H9 (cell line): Measurements from ENCODE around the gene FAF1. TPM values are rescaled to one million over a fixed set of nuclear protein-coding genes. Genes with fewer than 3 reads are reported as not detected.

Experiments
- DNase-seq: peaks from one replicate; pipeline ENCODE4 v3.0.0-alpha.2; 2017
- H2AFZ ChIP-seq: one replicate; pipeline ENCODE4 v1.6.1; 2013; ENCODE audit warnings: mild to moderate bottlenecking, low read length, control low read depth, moderate library complexity
- H2AK5ac ChIP-seq: 2 replicates; pipeline ENCODE4 v1.6.1; 2013; ENCODE audit warnings: low read length, control low read depth, mixed read lengths; ENCODE audit not compliant: insufficient read length
- H2BK120ac ChIP-seq: one replicate; pipeline ENCODE4 v1.6.1; 2013; ENCODE audit warnings: low read depth, mild to moderate bottlenecking, low read length, control low read depth, inconsistent platforms; ENCODE audit not compliant: poor library complexity, severe bottlenecking
- H2BK12ac ChIP-seq: 2 replicates; pipeline ENCODE4 v1.6.1; 2013; ENCODE audit warnings: low read length, control low read depth, mixed read lengths, low read depth; ENCODE audit not compliant: insufficient read length
- H2BK15ac ChIP-seq: 2 replicates; pipeline ENCODE4 v1.6.1; 2013; ENCODE audit warnings: low read depth, low read length, control low read depth
- H2BK20ac ChIP-seq: one replicate; pipeline ENCODE4 v1.6.1; 2013; ENCODE audit warnings: low read depth, mild to moderate bottlenecking, low read length, control low read depth, inconsistent platforms; ENCODE audit not compliant: poor library complexity, severe bottlenecking
- H2BK5ac ChIP-seq: 2 replicates; pipeline ENCODE4 v1.6.1; 2013; ENCODE audit warnings: low read length, control low read depth, mixed read lengths; ENCODE audit not compliant: insufficient read length
- H3K14ac ChIP-seq: 2 replicates; pipeline ENCODE4 v1.6.1; 2013; ENCODE audit warnings: low read length, control low read depth; ENCODE audit not compliant: insufficient read depth
- H3K18ac ChIP-seq: 2 replicates; pipeline ENCODE4 v1.6.1; 2013; ENCODE audit warnings: low read depth, mild to moderate bottlenecking, mixed read lengths, low read length, control low read depth; ENCODE audit not compliant: insufficient read length
- H3K23ac ChIP-seq: 2 replicates; pipeline ENCODE4 v1.6.1; 2013; ENCODE audit warnings: low read length, control low read depth, mixed read lengths, low read depth; ENCODE audit not compliant: insufficient read length
- H3K23me2 ChIP-seq: 2 replicates; pipeline ENCODE4 v1.6.1; 2013; ENCODE audit warnings: low read depth, mild to moderate bottlenecking, mixed read lengths, low read length, control low read depth; ENCODE audit not compliant: insufficient read length, poor library complexity, severe bottlenecking
- H3K27ac ChIP-seq: 2 replicates; pipeline ENCODE4 v1.5.1; 2013; ENCODE audit warnings: low read length, control low read depth, mixed read lengths, low read depth; ENCODE audit not compliant: insufficient read length
- H3K27me3 ChIP-seq: 2 replicates; pipeline ENCODE4 v1.6.1; 2013; ENCODE audit warnings: low read length, control low read depth, inconsistent platforms; ENCODE audit not compliant: insufficient read depth
- H3K4ac ChIP-seq: 2 replicates; pipeline ENCODE4 v1.6.1; 2013; ENCODE audit warnings: low read depth, mild to moderate bottlenecking, control low read depth, inconsistent platforms, low read length, moderate library complexity
- H3K4me1 ChIP-seq: 2 replicates; pipeline ENCODE4 v1.6.1; 2013; ENCODE audit warnings: low read length, control low read depth, inconsistent platforms; ENCODE audit not compliant: insufficient read depth
- H3K4me2 ChIP-seq: 2 replicates; pipeline ENCODE4 v1.6.1; 2013; ENCODE audit warnings: low read length, control low read depth, mixed read lengths; ENCODE audit not compliant: insufficient read length, insufficient read depth
- H3K56ac ChIP-seq: 2 replicates; pipeline ENCODE4 v1.6.1; 2013; ENCODE audit warnings: low read depth, mild to moderate bottlenecking, mixed read lengths, low read length, control low read depth; ENCODE audit not compliant: insufficient read length
- H3K79me1 ChIP-seq: 2 replicates; pipeline ENCODE4 v1.6.1; 2013; ENCODE audit warnings: low read depth, mild to moderate bottlenecking, moderate library complexity, low read length, control low read depth, inconsistent platforms; ENCODE audit not compliant: insufficient read depth, poor library complexity, severe bottlenecking
- H3K79me2 ChIP-seq: 2 replicates; pipeline ENCODE4 v1.6.1; 2013; ENCODE audit warnings: low read length, control low read depth, inconsistent platforms; ENCODE audit not compliant: insufficient read depth
- H3K9ac ChIP-seq: 2 replicates; pipeline ENCODE4 v1.6.1; 2013; ENCODE audit warnings: low read length, control low read depth, mixed read lengths; ENCODE audit not compliant: insufficient read length; ENCODE audit errors: extremely low read depth
- H3K9me3 ChIP-seq: one replicate; pipeline ENCODE4 v1.6.1; 2013; ENCODE audit warnings: low read depth, low read length, inconsistent platforms; ENCODE audit not compliant: control insufficient read depth
- H3T11ph ChIP-seq: one replicate; pipeline ENCODE4 v1.6.1; 2013; ENCODE audit warnings: mild to moderate bottlenecking, low read length, control low read depth, inconsistent platforms
- H4K20me1 ChIP-seq: one replicate; pipeline ENCODE4 v1.6.1; 2013; ENCODE audit not compliant: control insufficient read depth, insufficient read length, insufficient read depth
- H4K5ac ChIP-seq: 2 replicates; pipeline ENCODE4 v1.6.1; 2013; ENCODE audit warnings: low read depth, mild to moderate bottlenecking, mixed read lengths, low read length, control low read depth; ENCODE audit not compliant: insufficient read length
- H4K8ac ChIP-seq: replicated peaks from 2 replicates; pipeline ENCODE4 v1.6.1; 2013; ENCODE audit warnings: low read length, control low read depth, mixed read lengths, low read depth; ENCODE audit not compliant: insufficient read length
- H4K91ac ChIP-seq: 2 replicates; pipeline ENCODE4 v1.6.1; 2013; ENCODE audit warnings: low read depth, mild to moderate bottlenecking, moderate library complexity, mixed read lengths, low read length, control low read depth; ENCODE audit not compliant: insufficient read length
- H3K27ac Mint-ChIP-seq, 3 experiments: 2 replicates in 2 of 3; 3 replicates in 1 of 3; pipeline ENCODE4 v1.8.0; 2020 to 2021; ENCODE audit warnings: mixed read lengths in 3 of 3, mild to moderate bottlenecking in 1 of 3, moderate library complexity in 1 of 3
- H3K27me3 Mint-ChIP-seq: 2 replicates; pipeline ENCODE4 v1.8.0; 2021; ENCODE audit warnings: low read depth, mild to moderate bottlenecking, moderate library complexity, mixed read lengths
- H3K36me3 Mint-ChIP-seq, 3 experiments: 2 replicates in 2 of 3; 3 replicates in 1 of 3; pipeline ENCODE4 v1.8.0; 2020 to 2021; ENCODE audit warnings: low read depth in 3 of 3, mixed read lengths in 3 of 3; ENCODE audit not compliant: insufficient read depth in 1 of 3
- H3K4me1 Mint-ChIP-seq, 2 experiments: 2 replicates each; pipeline ENCODE4 v1.8.0; 2020; ENCODE audit warnings: mixed read lengths in 2 of 2
- H3K4me3 Mint-ChIP-seq, 2 experiments: 2 replicates in 1 of 2; 3 replicates in 1 of 2; pipeline ENCODE4 v1.8.0; 2020 to 2021; ENCODE audit warnings: mild to moderate bottlenecking in 2 of 2, mixed read lengths in 2 of 2, moderate library complexity in 1 of 2
- H3K9me3 Mint-ChIP-seq, 2 experiments: 2 replicates in 1 of 2; 3 replicates in 1 of 2; pipeline ENCODE4 v1.8.0; 2020; ENCODE audit warnings: mild to moderate bottlenecking in 2 of 2, mixed read lengths in 2 of 2, moderate library complexity in 1 of 2
- WGBS: extraction: QIAGEN DNeasy Blood & Tissue Kit; methylation state at CpG from one replicate; pipeline ENCODE4 v1.1.7; 2013; ENCODE audit warnings: missing lambda C conversion rate, low lambda C conversion rate, mixed read lengths; ENCODE audit not compliant: insufficient read length; ENCODE audit errors: extremely low coverage; 5-methylcytosine and 5-hydroxymethylcytosine counted together
- total RNA-seq: library from RNA; stranded (reverse); gene quantifications from 2 replicates; pipeline ENCODE4 v1.2.1, GENCODE V29; 2021
- TF ChIP-seq, protein P1 (sequence below): fragments of 200-600 bp; sonication (generic); conservative IDR thresholded peaks from 3 replicates; pipeline ENCODE4 v1.8.0; 2021; ENCODE audit warnings: antibody characterized with exemption, mild to moderate bottlenecking

The FAF1 gene
- total RNA-seq, 1 experiment from 2014 or later = 60.8 TPM

GRCh38 chr1:50832167-50832566, 127.9 kb downstream of the FAF1 start:
- H3K27ac Mint-ChIP-seq = no peak overlapping the region
- H3K4me1 Mint-ChIP-seq = no peaks in the 10 kb centered on the region
- H2BK120ac ChIP-seq = no peak overlapping the region
- H3K23me2 ChIP-seq = no peaks in the 10 kb centered on the region
- no peak overlapping the region for H3K9ac ChIP-seq
- no peak overlapping the region for H2AFZ ChIP-seq
- no peaks in the 10 kb centered on the region for H3K79me1 ChIP-seq
- H3K18ac ChIP-seq = no peak overlapping the region
- no peak overlapping the region for H2BK20ac ChIP-seq
- H3K4me1 ChIP-seq = no peaks in the 10 kb centered on the region
- no peak for DNase-seq
- no peaks in the 10 kb centered on the region for H3K79me2 ChIP-seq
- H3T11ph ChIP-seq = no peak overlapping the region
- H4K8ac ChIP-seq = no peak overlapping the region
- no peak overlapping the region for H2BK15ac ChIP-seq
- peaks cover 11 to 24% of the 10 kb centered on the region in 2 experiments; a peak in 4 of 5 replicates for H3K9me3 Mint-ChIP-seq
- TF ChIP-seq, protein P1, sequence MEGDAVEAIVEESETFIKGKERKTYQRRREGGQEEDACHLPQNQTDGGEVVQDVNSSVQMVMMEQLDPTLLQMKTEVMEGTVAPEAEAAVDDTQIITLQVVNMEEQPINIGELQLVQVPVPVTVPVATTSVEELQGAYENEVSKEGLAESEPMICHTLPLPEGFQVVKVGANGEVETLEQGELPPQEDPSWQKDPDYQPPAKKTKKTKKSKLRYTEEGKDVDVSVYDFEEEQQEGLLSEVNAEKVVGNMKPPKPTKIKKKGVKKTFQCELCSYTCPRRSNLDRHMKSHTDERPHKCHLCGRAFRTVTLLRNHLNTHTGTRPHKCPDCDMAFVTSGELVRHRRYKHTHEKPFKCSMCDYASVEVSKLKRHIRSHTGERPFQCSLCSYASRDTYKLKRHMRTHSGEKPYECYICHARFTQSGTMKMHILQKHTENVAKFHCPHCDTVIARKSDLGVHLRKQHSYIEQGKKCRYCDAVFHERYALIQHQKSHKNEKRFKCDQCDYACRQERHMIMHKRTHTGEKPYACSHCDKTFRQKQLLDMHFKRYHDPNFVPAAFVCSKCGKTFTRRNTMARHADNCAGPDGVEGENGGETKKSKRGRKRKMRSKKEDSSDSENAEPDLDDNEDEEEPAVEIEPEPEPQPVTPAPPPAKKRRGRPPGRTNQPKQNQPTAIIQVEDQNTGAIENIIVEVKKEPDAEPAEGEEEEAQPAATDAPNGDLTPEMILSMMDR = no peak
- H3K14ac ChIP-seq = no peak overlapping the region
- no peak overlapping the region for H3K27ac ChIP-seq
- no peak overlapping the region for H2BK5ac ChIP-seq
- no peak overlapping the region for H3K23ac ChIP-seq
- H4K5ac ChIP-seq = no peak overlapping the region
- H3K27me3 ChIP-seq = no peaks in the 10 kb centered on the region
- no peak overlapping the region for H4K91ac ChIP-seq
- no peaks in the 10 kb centered on the region for H3K9me3 ChIP-seq
- no CpG with 5 or more reads among the region's 1 CpG for WGBS
- no peak overlapping the region for H3K4me2 ChIP-seq
- H2BK12ac ChIP-seq = no peak overlapping the region
- no peak overlapping the region for H3K56ac ChIP-seq
- no peaks in the 10 kb centered on the region for H4K20me1 ChIP-seq
- no peaks in the 10 kb centered on the region for H3K27me3 Mint-ChIP-seq
- H2AK5ac ChIP-seq = no peak overlapping the region
- H3K4ac ChIP-seq = no peak overlapping the region
- H3K4me3 Mint-ChIP-seq = no peak overlapping the region
- peaks cover 19 to 47% (median 22%) of the 10 kb centered on the region in 3 experiments for H3K36me3 Mint-ChIP-seq
